Tracheal epithelial cell (primary cell): Measurements from ENCODE around the gene RGMB. TPM values are rescaled to one million over a fixed set of nuclear protein-coding genes. Genes with fewer than 3 reads are reported as not detected.

ENCODE experiments used
- total RNA-seq: library from RNA; depleted of rRNA; stranded (reverse); fragments of >200 nt; gene quantifications from 2 replicates; pipeline ENCODE4 v1.2.1, GENCODE V29; 2014

The RGMB gene, protein sequence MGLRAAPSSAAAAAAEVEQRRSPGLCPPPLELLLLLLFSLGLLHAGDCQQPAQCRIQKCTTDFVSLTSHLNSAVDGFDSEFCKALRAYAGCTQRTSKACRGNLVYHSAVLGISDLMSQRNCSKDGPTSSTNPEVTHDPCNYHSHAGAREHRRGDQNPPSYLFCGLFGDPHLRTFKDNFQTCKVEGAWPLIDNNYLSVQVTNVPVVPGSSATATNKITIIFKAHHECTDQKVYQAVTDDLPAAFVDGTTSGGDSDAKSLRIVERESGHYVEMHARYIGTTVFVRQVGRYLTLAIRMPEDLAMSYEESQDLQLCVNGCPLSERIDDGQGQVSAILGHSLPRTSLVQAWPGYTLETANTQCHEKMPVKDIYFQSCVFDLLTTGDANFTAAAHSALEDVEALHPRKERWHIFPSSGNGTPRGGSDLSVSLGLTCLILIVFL
- 13.5 and 16.0 TPM in 2 replicates for total RNA-seq

DNA sequence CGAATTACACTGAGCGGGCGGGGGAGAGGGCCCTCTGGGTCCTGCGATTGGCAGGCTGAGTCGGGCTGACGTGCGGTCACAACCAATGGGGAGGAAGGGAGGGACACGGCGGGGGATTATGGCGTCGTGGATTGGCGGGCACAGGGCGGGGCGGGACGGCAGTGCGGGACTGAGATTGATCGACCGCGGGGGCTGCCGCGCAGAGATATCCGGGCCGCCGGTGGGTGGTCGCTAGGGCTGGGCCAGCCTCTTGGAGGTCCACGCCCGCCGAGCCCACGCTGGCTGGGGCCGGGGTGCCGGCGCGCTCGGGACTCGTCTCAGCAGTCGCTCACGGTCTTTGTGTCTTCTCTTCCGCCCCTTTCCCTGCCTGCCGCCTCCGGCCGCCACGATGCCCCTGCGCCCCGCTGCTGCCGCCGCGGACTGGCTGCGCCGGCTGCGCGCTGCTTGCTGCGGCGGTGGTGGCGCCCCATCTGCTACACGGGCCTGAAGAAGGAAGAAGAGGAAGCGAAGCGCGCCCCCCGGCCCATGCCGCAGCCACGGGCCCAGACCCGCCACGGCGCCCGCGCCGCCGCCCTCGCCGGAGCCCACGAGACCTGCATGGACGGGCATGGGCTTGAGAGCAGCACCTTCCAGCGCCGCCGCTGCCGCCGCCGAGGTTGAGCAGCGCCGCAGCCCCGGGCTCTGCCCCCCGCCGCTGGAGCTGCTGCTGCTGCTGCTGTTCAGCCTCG lies at the start of gene RGMB:
TSS of gene RGMB (plus strand) at position 200 of the 728 bp plus-strand sequence. CDS start at position 608, 408 bp downstream.

Other genes starting within 250 kb of the RGMB start
- 47.0 and 58.8 TPM in 2 replicates for gene CHD1, start 155.3 kb downstream of the RGMB start, total RNA-seq